ENCODE data around the gene PURB. TPM values are rescaled to one million over a fixed set of nuclear protein-coding genes. Genes with fewer than 3 reads are reported as not detected.
"Not testable (repeated sequence)": the region's sequence is repeated elsewhere in the genome, so short reads cannot be mapped to it uniquely, and the experiment has no call there.

The PURB gene
- 19.8 and 22.6 TPM in 2 replicates for total RNA-seq

DNA sequence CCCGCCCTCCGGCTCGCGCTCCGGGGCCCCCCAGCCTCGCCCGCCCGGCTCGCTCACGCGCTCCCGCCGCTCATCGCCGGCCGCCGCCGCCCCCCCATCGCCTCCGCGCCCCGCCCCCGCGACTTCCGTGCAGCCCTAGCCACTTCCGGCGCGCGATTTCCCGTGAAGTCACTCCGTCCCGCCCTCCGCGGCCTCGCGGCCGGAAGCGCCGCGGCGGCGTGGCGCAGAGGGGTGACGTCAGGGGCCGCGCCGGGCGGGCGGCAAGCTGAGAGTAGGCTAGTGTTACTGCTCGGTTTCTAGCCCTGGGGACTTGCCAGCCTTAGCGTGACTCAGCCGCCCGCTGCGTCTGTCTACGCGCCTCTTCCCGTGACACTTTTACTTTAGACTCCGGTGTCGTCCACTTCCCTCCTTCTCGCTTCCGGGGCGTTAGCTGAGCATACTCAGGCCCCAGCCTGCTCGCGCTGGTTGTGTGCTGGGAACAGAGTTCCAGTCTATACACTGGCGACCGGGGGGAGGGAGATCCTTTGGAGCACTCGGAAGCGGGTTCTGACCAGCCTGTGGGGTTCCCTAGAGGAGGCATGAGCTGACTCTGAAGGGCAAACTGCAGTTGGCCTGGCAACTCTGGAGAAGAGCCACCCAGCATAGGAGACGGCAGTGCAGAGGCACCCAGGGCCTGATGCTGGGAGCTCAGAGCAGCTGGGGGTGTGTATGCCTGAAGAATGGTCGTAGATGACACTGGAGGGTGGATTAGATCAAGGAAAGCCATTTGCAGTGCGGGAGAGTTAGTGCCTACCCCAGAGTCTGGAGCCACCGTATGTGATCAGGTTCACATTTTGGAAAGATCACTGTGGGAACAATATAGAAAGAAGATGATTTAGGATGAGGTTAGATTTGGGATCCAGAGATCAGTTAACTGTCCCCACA is at the start of gene PURB:
TSS of gene PURB (minus strand) at position 137 of the 924 bp plus-strand sequence. CDS start 182 bp downstream, outside the sequence.
- peak; percentile 81 for DNase-seq (ENCODE audit: low read depth, low spot score)

DNA sequence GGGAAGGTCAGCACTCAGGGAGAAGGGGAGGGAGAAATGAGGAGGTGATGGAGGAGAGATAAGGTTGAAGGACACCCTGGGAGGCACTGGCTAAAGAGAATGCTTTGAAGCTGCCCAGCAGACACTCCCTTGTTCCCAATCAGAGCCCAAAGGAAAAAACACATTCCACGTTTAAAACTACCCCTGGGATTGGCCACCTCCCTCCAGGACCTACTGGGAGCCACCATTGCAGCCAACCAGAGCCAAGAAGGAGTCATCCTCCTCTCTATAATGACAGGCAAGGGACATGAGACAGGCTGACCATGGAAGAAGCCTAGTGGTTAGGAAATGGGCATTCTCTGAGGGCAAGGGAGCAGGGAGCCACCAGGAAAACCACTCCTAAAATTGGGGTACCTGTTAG is 49.7 kb upstream of the PURB start:
- no peak for DNase-seq (ENCODE audit: low read depth, low spot score)

DNA sequence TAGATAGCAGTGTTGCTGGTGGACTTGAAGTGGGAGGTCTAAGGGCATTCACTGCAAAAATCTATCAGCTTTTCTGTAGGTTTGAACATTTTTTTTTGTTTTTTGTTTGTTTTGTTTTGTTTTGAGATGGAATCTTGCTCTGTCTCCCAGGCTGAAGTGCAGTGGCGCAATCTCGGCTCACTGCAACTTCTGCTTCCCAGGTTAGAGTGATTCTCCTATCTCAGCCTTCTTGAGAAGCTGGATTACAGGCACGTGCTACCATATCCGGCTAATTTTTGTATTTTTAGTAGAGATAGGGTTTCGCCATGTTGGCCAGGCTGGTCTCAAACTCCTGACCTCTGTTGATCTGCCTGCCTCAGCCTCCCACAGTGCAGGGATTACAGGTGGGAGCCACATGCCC is 49.2 kb upstream of the PURB start:
- not testable (repeated sequence) for DNase-seq (ENCODE audit: low read depth, low spot score)

DNA sequence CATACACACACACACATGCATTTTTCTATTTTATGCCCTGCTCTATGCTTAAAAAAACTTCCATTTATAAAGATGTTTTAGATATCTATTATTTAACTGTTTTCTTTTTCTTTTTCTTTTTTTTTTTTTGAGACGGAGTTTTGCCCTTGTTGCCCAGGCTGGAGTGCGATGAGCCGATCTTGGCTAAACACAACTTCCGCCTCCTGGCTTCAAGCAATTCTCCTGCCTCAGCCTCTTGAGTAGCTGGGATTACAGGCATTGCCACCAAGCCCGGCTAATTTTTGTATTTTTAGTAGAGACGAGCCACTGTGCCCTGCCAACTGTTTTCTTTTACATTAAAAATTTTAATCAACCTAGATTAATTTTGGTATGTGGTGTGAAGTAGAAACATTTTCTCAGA is 45.6 kb upstream of the PURB start:
- DNase-seq (ENCODE audit: low read depth, low spot score): no peak

DNA sequence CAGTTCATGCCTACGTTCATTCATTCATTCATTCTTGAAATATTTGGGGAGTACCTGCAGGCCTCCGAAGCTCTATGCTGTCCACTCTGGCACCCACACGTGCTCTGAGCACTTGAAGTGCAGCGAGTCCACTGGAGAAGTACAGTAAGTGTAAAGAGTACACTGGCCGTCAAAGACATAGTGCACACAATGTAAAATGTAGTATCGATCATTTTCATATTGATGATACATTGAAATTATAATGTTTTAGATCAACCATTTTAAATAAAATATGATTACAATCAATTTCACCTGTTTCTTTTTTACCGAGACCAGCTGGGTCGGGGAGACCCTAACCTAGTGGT is 37.0 kb upstream of the PURB start:
- DNase-seq (ENCODE audit: low read depth, low spot score): no peak

DNA sequence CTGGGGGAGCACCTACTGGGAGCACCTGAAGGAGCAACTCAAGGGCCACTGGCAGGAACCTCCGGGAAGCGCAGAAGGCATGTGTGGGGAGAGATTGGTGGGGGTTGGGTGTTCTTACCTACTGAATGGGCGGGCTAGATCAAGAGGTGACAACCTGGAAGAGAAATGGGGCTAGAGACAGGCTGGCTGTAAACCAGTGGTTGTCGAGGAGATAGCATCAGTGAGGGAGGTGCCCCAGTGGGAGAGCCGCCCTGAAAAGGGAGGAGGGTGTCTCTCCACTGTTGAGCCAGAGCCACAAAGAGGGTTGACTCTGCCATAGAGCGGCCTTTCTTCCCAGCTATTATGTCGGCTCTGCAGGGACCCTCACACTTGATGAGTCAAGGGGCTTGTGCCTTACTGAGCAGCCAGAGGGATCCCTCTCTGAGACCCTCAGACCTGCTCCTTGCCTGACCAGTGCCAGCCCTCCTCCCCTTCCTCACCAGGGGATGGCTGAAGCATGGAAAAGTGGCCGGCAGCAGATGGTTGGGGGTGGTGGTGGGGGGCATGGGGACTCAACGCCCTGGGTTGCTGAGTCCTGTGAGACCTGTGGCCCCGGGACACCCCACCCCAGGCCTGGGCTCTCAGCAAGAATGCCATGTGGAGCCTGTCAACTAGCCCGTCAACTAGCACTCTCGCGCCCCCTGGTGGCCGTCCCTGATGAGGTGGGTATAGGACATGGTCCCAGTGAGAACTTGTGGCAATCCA is 36.4 kb upstream of the PURB start:
- peak; percentile 22 for DNase-seq (ENCODE audit: low read depth, low spot score)

DNA sequence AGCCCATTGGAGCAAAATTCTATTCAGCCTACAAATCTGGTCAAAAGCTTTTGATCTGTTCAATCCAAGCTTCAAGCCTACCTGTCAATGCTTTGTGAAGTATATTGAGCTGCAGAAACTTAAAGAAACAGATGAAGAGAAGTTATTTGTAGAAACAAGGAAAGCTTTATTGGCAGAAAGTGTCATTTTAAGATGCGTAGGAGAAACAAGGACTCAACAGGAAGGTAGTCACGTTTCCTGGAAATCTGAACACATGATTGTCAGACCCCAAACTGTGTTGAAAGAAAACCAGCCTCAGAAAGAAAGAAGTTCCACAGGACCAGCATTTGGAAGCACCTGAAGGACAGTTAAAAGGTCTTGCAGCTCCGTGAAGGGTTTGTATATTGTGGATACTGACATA is 34.8 kb upstream of the PURB start:
- DNase-seq (ENCODE audit: low read depth, low spot score): no peak

DNA sequence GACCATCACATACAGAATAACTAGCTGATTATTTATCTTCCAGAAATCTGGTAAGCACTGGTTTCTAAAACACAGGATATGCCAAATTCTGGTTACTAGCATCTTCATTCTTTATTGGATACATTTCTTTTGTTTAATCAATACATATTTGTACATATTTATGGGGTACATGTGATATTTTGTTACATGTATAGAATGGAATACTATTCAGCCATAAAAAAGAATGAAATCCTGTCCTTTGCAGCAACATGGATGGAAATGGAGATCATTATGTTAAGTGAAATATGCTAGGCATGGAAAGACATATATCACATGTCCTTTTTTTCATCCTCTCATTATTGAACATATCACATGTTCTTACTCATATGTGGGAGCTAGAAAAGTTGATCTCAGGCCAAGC is 32.7 kb upstream of the PURB start:
- no peak for DNase-seq (ENCODE audit: low read depth, low spot score)

DNA sequence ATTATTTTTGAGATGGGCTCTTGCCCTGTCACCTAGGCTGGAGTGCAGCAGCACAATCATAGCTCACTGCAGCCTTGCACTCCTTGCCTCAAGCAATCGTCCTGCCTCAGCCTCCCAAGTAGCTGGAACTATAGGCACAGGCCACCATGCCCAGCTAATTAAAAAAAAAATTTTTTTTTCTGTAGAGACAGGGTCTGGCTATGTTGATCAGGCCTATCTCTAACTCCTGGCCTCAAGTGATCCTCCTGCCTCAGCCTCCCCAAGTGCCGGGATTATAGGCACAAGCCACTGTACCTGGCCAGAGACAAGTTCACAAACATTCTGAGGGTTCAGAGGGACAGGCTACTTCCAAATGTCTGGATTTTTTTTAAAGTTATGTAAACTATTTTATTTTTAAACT is 32.1 kb upstream of the PURB start:
- DNase-seq (ENCODE audit: low read depth, low spot score): no peak

DNA sequence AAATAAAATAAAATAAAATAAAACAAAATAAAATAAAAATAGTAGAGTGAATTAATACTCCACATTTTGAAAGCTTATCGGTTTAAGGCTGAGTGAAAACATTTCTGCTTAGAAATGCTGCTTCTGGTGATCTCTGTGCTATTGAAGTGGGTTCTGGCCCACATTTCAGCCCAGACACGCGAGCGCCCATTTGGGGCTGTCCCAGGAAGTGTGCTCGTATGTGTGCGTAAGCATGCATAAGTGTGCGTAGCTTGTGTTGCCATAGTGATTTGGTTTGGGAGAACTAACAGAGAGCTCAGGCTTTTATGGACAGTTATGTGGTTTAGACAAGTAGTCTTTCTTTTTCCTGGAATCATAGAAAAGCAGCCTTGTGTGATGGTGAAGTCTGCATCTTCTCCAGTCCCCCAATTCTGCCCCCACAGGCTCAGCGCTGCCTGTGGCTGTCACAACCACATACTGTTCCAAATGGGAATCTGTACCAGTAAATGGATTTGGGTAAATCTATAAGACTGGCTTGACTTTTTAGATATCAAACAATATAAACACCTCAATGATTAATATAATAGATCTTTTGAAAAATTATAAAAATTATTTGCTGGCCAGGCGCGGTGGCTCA is 29.8 kb upstream of the PURB start:
- no peak for DNase-seq (ENCODE audit: low read depth, low spot score)

DNA sequence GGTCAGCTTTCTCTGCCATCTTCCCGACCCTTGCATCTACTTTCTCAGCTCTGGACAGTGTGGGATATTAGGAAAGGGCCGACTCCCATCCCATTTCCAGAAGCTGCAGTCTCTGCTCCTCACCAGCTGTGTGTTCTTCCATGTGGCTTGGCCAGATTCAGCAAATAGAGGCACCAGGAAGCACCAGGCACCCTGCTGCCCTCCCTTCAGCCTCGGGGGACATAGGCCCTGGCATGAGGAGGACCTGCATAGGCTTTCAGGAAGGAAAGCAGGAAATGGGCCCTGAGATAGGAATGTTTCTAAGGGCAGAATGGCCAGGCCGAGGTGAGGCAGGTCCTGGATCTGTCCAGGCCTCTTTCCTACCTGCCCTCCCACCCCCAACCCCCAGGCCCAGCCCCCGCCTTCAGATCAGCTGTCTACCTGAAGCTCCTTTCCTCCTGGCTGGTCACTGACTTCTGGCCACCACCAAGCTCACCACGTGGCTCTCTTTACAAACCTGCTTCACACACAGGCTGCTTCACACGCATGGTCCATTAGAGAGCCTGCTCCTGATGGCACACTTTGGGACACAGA is 27.5 kb upstream of the PURB start:
- DNase-seq (ENCODE audit: low read depth, low spot score): no peak

DNA sequence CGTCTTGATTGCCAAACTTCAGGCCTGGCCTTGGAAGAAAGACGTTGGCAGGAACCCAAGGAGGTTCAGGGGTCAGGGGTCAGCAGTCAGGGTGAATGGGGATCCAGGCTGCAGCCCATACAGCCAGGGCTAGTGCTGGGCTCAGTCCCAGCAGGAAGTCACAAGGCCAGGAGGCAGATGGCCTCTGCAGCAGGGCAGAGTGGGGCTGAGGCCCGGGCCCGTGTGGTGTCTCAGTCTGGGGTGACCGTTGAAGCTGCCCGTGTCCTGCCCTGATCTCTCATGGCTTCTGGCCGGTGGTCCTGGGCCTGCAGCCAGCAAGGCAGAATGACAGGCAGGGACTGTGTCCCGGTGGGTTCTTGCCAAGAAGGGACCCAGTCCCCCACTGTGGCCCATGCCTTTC is 26.6 kb upstream of the PURB start:
- DNase-seq (ENCODE audit: low read depth, low spot score): no peak

DNA sequence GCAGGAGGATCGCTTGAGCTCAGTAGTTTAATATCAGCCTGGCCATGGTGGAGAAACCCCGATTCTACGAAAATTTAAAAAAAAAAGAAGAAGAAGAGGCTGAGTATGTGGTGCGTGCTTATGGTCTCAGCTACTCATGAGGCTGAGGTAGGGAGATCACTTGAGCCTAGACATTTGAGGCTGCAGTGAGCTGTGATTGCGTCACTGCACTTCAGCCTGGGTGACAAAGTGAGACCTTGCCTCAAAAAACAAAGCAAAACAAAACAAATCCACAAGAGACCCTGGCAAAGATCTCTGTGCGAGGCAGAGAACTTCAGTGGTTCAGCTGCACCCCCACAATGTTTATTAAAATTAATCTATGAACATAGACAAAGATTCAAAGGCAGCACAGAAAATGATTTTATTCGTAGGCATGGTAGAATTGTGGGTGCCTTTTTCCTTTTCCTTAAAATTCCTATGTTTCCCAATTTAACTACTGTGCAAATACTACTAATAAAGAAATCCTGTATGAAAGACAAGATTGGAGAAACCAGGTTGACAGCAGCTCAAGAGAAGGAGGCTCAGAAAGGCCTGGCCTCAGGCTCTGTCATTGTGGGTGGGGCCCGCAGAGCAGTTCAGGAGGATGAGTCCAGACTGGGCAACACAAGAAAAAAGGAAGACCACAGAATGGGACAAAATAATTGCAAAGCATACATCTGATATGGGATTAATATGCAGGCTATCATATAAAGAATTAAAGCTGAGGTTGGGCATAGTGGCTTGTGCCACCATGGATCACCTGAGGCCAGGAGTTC is 24.5 kb upstream of the PURB start:
- no peak for DNase-seq (ENCODE audit: low read depth, low spot score)

DNA sequence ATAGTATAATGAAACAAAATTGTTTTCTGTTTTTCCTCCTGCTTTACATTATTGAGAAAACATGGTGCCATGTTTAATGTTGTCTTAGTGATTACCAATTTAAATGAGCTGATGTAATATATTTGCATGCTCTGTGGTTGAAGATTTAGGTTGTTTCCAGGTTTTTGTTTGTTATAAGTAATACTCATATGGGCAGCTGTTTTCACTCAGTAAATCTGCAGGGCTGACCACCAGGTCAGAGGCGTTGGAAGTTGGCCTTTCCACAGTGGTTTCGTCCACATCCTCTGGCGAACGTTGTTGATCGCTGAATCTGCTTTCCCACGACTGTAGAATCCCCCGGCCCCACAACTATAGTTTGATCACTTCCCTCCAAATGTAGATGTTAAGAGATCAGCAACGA is 21.6 kb upstream of the PURB start:
- DNase-seq (ENCODE audit: low read depth, low spot score): no peak

DNA sequence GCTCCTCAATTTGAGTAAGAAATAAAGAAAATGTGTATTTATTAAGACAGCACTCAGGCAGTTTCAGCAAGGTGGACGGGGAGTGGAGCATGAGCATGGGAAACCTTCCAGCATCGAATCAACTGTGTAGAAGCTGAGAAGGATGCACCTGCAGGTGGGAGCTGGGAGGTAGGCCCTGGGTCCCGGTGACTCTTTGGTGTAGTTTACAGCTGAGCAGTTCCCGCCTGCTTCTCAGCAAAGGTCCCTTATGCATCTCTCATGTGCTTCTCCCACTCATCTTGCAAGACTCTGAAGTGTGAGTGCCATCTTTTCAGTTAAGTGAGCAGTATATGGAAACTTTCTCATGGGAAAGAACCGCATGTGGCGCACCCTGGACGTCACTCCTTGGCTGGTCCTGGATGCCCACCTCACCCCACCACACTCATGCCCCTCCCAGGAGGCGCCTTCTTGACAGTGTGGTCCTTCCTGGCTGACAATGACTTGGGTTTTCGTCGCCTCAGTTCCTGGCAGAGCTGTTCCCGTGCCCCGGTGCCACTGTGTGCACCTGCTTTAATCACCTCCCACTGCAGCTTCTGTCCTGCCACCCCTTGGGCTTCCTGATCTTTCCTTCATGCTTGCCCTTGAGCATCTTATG is 19.8 kb upstream of the PURB start:
- DNase-seq (ENCODE audit: low read depth, low spot score): no peak

DNA sequence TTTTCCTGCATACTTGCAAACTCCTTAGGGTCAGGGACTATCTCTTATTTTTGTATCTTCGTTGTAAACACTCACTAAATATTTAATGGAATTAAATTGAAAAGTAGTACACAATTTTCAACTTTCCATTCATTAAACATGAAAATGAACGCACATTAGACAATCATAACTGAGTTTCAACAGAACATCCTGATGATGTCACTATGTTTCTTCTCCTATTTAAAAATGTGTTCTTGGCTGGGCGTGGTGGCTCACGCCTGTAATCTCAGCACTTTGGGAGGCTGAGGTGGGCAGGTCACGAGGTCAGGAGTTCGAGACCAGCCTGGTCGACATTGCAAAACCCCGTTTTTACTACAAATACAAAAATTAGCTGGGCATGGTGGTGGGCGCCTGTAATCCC is 14.1 kb upstream of the PURB start:
- DNase-seq (ENCODE audit: low read depth, low spot score): no peak

DNA sequence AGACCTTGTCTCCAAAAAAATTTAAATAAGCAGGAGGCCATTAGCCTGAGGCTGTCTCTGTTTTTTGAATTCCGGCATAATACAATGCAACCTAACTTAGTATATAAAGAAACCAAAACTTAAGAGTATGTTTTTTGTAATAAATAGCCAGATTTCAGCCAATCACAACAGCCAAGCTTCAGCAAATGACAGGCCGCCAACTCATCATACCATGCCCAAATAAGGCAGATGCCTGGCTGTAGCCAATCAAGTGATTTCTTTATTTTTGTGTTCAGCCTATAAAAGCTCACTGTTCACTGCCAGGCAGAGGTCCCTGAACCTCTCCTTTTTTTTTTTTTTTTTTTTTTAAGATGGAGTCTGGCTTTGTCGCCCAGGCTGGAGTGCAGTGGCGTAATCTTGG is 12.7 kb upstream of the PURB start:
- no peak for DNase-seq (ENCODE audit: low read depth, low spot score)

DNA sequence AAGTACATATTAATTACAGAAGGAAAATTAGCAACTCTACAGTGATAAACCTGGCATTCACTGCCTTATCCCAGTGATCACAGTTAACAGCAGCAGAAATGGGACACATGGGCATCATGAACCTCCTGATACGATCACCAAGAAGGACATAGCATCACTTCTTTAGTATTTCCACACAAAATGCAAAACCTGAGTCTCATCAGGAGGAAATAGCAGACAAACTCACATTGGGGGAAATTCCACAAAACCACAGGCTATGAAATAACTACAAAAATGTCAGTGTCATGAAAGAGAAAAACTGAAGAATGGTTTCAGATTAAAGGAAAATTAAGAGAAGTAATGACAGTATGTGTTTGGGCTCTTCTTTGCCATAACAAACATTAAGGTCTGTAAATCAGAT is 12.0 kb upstream of the PURB start:
- no peak for DNase-seq (ENCODE audit: low read depth, low spot score)

DNA sequence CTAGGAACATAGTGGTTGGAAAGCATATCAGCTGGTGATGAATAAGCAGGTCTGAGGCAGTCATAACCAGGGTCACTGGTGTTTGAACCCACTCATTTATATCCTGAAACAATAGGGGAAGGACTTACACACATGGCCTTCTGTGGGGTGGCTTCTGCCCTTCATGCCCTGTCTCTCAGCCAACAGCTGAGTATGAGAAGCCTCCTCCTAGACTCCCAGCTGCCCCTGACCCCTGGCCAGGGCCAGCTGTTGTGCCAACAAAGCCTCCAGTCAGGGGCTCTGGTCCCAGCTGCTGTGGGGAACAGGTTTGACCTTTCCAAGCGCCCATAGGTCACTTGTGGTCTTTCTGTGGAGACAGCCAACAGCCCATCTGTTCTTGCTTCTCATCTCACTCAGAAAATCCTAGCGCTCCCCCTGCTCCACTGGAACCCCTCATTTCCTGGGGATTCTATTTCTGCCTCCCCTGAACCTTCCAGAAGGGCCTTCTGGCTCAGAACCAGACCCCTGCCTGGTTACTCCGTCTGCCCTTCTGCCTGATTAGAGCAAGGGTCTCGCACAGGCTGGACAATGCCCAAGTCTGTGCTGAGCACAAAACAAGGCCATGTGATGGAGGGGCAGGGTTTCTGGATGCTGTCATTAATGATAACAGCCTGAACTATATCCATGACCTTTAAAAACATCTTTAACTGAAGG is 9.7 kb upstream of the PURB start:
- no peak for DNase-seq (ENCODE audit: low read depth, low spot score)

DNA sequence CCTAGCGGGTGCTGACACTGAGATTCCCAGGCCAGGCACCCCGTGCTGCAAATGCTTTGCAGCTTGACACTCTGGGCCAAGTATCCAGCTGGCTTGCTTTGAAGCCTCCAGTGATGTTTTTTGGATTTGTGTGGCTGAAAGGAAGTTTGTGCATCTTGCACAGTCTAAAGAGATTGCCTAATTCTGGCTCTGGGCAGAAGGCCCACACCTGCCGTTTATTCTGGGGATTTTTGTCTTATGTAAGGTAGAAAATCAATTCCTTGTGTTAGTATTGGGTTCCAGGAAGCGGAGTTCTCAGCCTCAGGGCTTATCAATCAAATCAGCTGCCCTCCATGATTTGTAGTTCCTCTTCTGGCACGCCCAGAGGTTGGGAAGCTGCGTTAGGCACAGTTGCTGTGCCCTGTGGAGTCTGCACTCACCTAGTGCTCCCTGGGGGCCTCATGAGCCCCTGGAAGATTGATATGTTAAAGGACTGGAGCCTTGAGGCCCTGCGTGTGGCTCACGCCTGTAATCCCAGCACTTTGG is 8.4 kb upstream of the PURB start:
- DNase-seq (ENCODE audit: low read depth, low spot score): no peak

Measured in pulmonary artery endothelial cell (primary cell).